IMR-90 (cell line): ENCODE data around the gene MMD2.

Source experiments
- BHLHE40 ChIP-seq: fragments of 150-350 bp; IDR thresholded peaks from 2 replicates; pipeline ENCODE4 v1.6.1; 2016; ENCODE audit warnings: mild to moderate bottlenecking, low read depth, low read length
- FOS ChIP-seq: fragments of 150-350 bp; IDR thresholded peaks from 2 replicates; pipeline ENCODE4 v1.6.1; 2016; ENCODE audit warnings: low read depth, low read length
- TF ChIP-seq, protein P1 (sequence below): conservative IDR thresholded peaks from 2 replicates; pipeline ENCODE4 v1.5.1; 2012; ENCODE audit warnings: mild to moderate bottlenecking, low read depth, low read length, improper control_type of control experiment

DNA sequence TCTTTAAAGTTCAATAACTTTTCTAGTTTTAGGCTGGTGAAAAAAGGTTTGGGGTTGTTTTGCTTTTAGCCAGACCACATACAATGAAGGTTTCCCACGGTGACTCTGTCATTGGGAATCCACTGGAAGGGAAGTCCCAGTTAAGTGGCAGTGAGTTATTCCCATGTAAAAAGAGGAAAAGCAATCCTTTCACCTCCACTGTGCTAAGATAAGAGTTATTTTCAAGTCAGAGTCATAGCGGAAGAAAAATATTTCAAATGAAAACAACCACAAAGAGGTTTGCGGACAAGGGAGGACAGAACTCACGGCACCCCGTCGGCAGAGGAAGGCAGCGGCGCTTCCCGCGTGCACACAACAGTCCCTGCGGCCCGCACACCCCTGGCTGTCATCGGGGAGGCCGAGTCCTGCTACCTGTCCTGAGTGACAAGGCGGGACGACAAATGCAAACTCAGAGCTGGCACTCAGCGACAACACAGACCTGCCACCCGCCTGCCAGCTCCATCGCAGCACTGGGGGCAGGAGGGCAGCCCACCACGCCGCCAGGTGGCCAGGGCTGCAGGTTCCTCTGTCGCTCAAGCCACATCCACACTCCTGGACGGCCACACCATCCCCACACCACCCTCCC, 87.8 kb downstream of the MMD2 start:
- TF ChIP-seq, protein P1, sequence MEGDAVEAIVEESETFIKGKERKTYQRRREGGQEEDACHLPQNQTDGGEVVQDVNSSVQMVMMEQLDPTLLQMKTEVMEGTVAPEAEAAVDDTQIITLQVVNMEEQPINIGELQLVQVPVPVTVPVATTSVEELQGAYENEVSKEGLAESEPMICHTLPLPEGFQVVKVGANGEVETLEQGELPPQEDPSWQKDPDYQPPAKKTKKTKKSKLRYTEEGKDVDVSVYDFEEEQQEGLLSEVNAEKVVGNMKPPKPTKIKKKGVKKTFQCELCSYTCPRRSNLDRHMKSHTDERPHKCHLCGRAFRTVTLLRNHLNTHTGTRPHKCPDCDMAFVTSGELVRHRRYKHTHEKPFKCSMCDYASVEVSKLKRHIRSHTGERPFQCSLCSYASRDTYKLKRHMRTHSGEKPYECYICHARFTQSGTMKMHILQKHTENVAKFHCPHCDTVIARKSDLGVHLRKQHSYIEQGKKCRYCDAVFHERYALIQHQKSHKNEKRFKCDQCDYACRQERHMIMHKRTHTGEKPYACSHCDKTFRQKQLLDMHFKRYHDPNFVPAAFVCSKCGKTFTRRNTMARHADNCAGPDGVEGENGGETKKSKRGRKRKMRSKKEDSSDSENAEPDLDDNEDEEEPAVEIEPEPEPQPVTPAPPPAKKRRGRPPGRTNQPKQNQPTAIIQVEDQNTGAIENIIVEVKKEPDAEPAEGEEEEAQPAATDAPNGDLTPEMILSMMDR: no peak
- TF ChIP-seq FOS (no peak), BHLHE40 (no peak)
